Ishikawa (cell line): ENCODE results near the gene ATG7.

ENCODE experiments used
- CEBPB ChIP-seq: IDR thresholded peaks from 2 replicates; pipeline ENCODE4 v1.6.1; 2012
- CREB1 ChIP-seq: IDR thresholded peaks from 2 replicates; pipeline ENCODE4 v1.6.1; 2012; ENCODE audit warnings: low read depth
- EGR1 ChIP-seq: IDR thresholded peaks from 2 replicates; pipeline ENCODE4 v1.6.1; 2012
- EP300 ChIP-seq: IDR thresholded peaks from 2 replicates; pipeline ENCODE4 v1.6.1; 2012; ENCODE audit warnings: borderline replicate concordance
- FOXM1 ChIP-seq: IDR thresholded peaks from 2 replicates; pipeline ENCODE4 v1.6.1; 2012; ENCODE audit warnings: low read depth, borderline replicate concordance
- MAX ChIP-seq: IDR thresholded peaks from 2 replicates; pipeline ENCODE4 v1.6.1; 2012
- NFIC ChIP-seq: IDR thresholded peaks from 2 replicates; pipeline ENCODE4 v1.6.1; 2012
- RAD21 ChIP-seq: IDR thresholded peaks from 2 replicates; pipeline ENCODE4 v1.6.1; 2012; ENCODE audit warnings: low read depth
- REST ChIP-seq: IDR thresholded peaks from 2 replicates; pipeline ENCODE4 v1.6.1; 2012; ENCODE audit warnings: low read depth, mild to moderate bottlenecking
- TAF1 ChIP-seq: IDR thresholded peaks from 2 replicates; pipeline ENCODE4 v1.6.1; 2012; ENCODE audit warnings: low read depth, mild to moderate bottlenecking
- TCF12 ChIP-seq: IDR thresholded peaks from 2 replicates; pipeline ENCODE4 v1.6.1; 2012; ENCODE audit warnings: low read depth
- TEAD4 ChIP-seq: IDR thresholded peaks from 2 replicates; pipeline ENCODE4 v1.6.1; 2012
- USF1 ChIP-seq: IDR thresholded peaks from 2 replicates; pipeline ENCODE4 v1.6.1; 2012
- YY1 ChIP-seq: IDR thresholded peaks from 2 replicates; pipeline ENCODE4 v1.6.1; 2012; ENCODE audit warnings: low read depth
- ZBTB7A ChIP-seq: IDR thresholded peaks from 2 replicates; pipeline ENCODE4 v1.6.1; 2012; ENCODE audit warnings: low read depth

ATG7 gene

GRCh38 chr3:11258958-11259357, 13.2 kb upstream of the ATG7 start:
- TF ChIP-seq CEBPB (no peak), REST (no peak), EP300 (no peak), TEAD4 (no peak), USF1 (no peak), FOXM1 (no peak), RAD21 (no peak), NFIC (no peak), MAX (no peak), YY1 (no peak), ZBTB7A (no peak), TAF1 (no peak)

- no peak for TF ChIP-seq YY1
- TF ChIP-seq FOXM1 = no peak
- no peak for TF ChIP-seq EP300
- no peak for TF ChIP-seq CREB1
- no peak for TF ChIP-seq RAD21
- no peak for TF ChIP-seq ZBTB7A
- no peak for TF ChIP-seq TCF12
Observed at GRCh38 chr3:11260460-11260859, 11.7 kb upstream of the ATG7 start.

GRCh38 chr3:11269007-11269406, 3.2 kb upstream of the ATG7 start:
- TF ChIP-seq MAX (no peak), TEAD4 (no peak), TAF1 (no peak), FOXM1 (no peak), YY1 (no peak), EP300 (no peak), CEBPB (no peak), ZBTB7A (no peak), USF1 (no peak), EGR1 (no peak), REST (no peak), TCF12 (no peak), RAD21 (no peak), NFIC (no peak), CREB1 (no peak)

GRCh38 chr3:11272906-11273574, 843 bp downstream of the ATG7 start:
- TF ChIP-seq EGR1 = no peak
- no peak for TF ChIP-seq MAX
- no peak for TF ChIP-seq EP300
- TF ChIP-seq TAF1 = no peak
- no peak for TF ChIP-seq CEBPB
- no peak for TF ChIP-seq CREB1
- TF ChIP-seq USF1 = no peak
- no peak for TF ChIP-seq ZBTB7A
- no peak for TF ChIP-seq TCF12
- TF ChIP-seq FOXM1 = no peak
- TF ChIP-seq TEAD4 = no peak
- no peak for TF ChIP-seq RAD21
- TF ChIP-seq REST = no peak
- no peak for TF ChIP-seq NFIC
- no peak for TF ChIP-seq YY1
